Psoas muscle (tissue), 8 donors: ENCODE measurements around the gene ENTHD1. TPM values are rescaled to one million over a fixed set of nuclear protein-coding genes. Genes with fewer than 3 reads are reported as not detected.

Experiments used
- ATAC-seq, 4 donors: fragments of 200-7000 bp; cut with Tn5 transposase; one replicate each; pipeline ENCODE4 v1.9.1; 2020; ENCODE audit warnings: moderate library complexity in 3 of 4, mild to moderate bottlenecking in 2 of 4
- DNase-seq, 2 donors: peaks; one replicate each; pipeline ENCODE4 v3.0.0-alpha.2; 2020
- H3K27ac ChIP-seq: fragments of 200-600 bp; one replicate; pipeline ENCODE4 v1.8.0; 2022
- H3K27me3 ChIP-seq, 3 donors: fragments of 200-600 bp in 1 of 3; one replicate each; pipeline versions ENCODE4 v1.6.1 to v1.8.0; 2013 to 2022; ENCODE audit warnings: low read length in 2 of 3, mild to moderate bottlenecking in 2 of 3, moderate library complexity in 1 of 3; ENCODE audit not compliant: insufficient read depth in 3 of 3
- H3K36me3 ChIP-seq, 2 donors: fragments of 200-600 bp in 1 of 2; one replicate each; pipeline versions ENCODE4 v1.6.1 to v1.8.0; 2013 to 2022; ENCODE audit warnings: low read depth in 1 of 2, mild to moderate bottlenecking in 1 of 2, moderate library complexity in 1 of 2; ENCODE audit not compliant: insufficient read depth in 1 of 2
- H3K4me1 ChIP-seq: fragments of 200-600 bp; one replicate; pipeline ENCODE4 v1.8.0; 2022
- H3K4me3 ChIP-seq: fragments of 200-600 bp; one replicate; pipeline ENCODE4 v1.8.0; 2022; ENCODE audit warnings: mild to moderate bottlenecking
- H3K9me3 ChIP-seq: fragments of 200-600 bp; one replicate; pipeline ENCODE4 v1.8.0; 2022
- CTCF ChIP-seq: fragments of 200-600 bp; IDR thresholded peaks from one replicate; pipeline ENCODE4 v1.8.0; 2022; ENCODE audit warnings: antibody characterized with exemption
- WGBS, 3 donors: extraction: QIAGEN DNeasy Blood & Tissue Kit; methylation state at CpG; one replicate each; pipeline versions ENCODE4 v1.1.6 to v1.1.7; 2013; 5-methylcytosine and 5-hydroxymethylcytosine counted together
- intact Hi-C, 2 donors: fragments of 100-400 bp; cut with DNase I; formaldehyde crosslinking; loops; one replicate each; pipeline versions ENCODE4 v1.11.0 to v1.14.2; 2022
- polyA plus RNA-seq, 3 donors: library from polyadenylated mRNA; stranded (reverse); fragments of 200-250 nt; gene quantifications; one replicate each; pipeline ENCODE4 v1.2.3, GENCODE V29; 2013
- total RNA-seq, 4 donors: library from RNA; stranded (reverse); fragmentation: NEBNext Ultra II Directional in 2 of 4; extraction: Animal tissue kit (Norgen Biotek cat#: 25700) in 2 of 4; gene quantifications; one replicate each; pipeline versions ENCODE4 v1.2.1 to v1.2.4, GENCODE V29; 2021 to 2023
- donor health status: healthy with polysubstance abuse.
- donor health status: DM: no; HTN: no; CAD: no; lungs with moderate emphysema.
- donor health status: Bipolar disorder and iron deficiency.
- donor health status: healthy.
- donor health status: DM: yes; HTN: yes; CAD: no.
- donor health status: DM: no; HTN: no; CAD: no.
- donor health status: DM: no; HTN: no; CAD: no.
- donor health status: DM: yes; HTN: yes; CAD: no.

The ENTHD1 gene
- total and polyA plus RNA-seq, 7 donors: not detected

GRCh38 chr22:39913886-39914285 is 20.3 kb upstream of the ENTHD1 start:
- ATAC-seq (no peak), DNase-seq (no peak)
- Histone ChIP-seq H3K27ac (no peak overlapping the region), H3K27me3 (peaks cover 0 to 29% (median 0%) of the 10 kb centered on the region in 3 donors), H3K36me3 (no peaks in the 10 kb centered on the region), H3K4me1 (no peaks in the 10 kb centered on the region), H3K9me3 (no peaks in the 10 kb centered on the region), H3K4me3 (no peak overlapping the region)
- intact Hi-C loops: no loop called here
- TF ChIP-seq CTCF: no peak
- 59 to 71% (median 66%) methylated on average over 2 of the region's 2 CpGs for WGBS, 3 donors

- H3K27me3 ChIP-seq: peaks cover 0 to 29% (median 0%) of the 10 kb centered on the region in 3 donors
- H3K27ac ChIP-seq: no peak overlapping the region
- 89% methylated on average over 5 of the region's 5 CpGs for WGBS, 3 donors
- DNase-seq (no peak), ATAC-seq (no peak)
- no peaks in the 10 kb centered on the region for H3K9me3 ChIP-seq
- no peaks in the 10 kb centered on the region for H3K36me3 ChIP-seq
- H3K4me3 ChIP-seq: no peak overlapping the region
- no peak for TF ChIP-seq CTCF
- intact Hi-C loops: no loop called here
- H3K4me1 ChIP-seq: no peaks in the 10 kb centered on the region
Observed at GRCh38 chr22:39913321-39913720, 19.8 kb upstream of the ENTHD1 start.

GRCh38 chr22:39910876-39911613 is 17.5 kb upstream of the ENTHD1 start:
- no peak overlapping the region for H3K27ac ChIP-seq
- H3K4me1 ChIP-seq: no peaks in the 10 kb centered on the region
- intact Hi-C loops: no loop called here
- WGBS, 3 donors: 75 to 80% (median 78%) methylated on average over 9 of the region's 9 CpGs
- DNase-seq (no peak), ATAC-seq (no peak)
- no peak overlapping the region for H3K4me3 ChIP-seq
- no peaks in the 10 kb centered on the region for H3K36me3 ChIP-seq
- no peaks in the 10 kb centered on the region for H3K9me3 ChIP-seq
- TF ChIP-seq CTCF: no peak
- H3K27me3 ChIP-seq: peaks cover 2 to 37% (median 2%) of the 10 kb centered on the region in 3 donors

GRCh38 chr22:39908737-39909136 is 15.2 kb upstream of the ENTHD1 start:
- whole genome bisulfite sequencing, 3 donors: 29 to 55% (median 30%) methylated on average over 5 of the region's 5 CpGs
- intact Hi-C loops: no loop called here
- TF ChIP-seq CTCF: no peak

GRCh38 chr22:39908136-39908535 is 14.6 kb upstream of the ENTHD1 start:
- Histone ChIP-seq H3K27me3 (peaks cover 2 to 30% (median 7%) of the 10 kb centered on the region in 3 donors), H3K4me1 (no peaks in the 10 kb centered on the region), H3K9me3 (no peaks in the 10 kb centered on the region), H3K4me3 (no peak overlapping the region), H3K27ac (no peak overlapping the region), H3K36me3 (no peaks in the 10 kb centered on the region)
- no peak for TF ChIP-seq CTCF
- intact Hi-C loops: no loop called here
- no peak for ATAC-seq
- WGBS, 3 donors: 73 to 75% (median 75%) methylated on average over 2 of the region's 2 CpGs
- DNase-seq: no peak

More at GRCh38 chr22:39908737-39909136, 15.2 kb upstream of the ENTHD1 start:
- H3K36me3 ChIP-seq: no peaks in the 10 kb centered on the region
- no peaks in the 10 kb centered on the region for H3K4me1 ChIP-seq
- no peaks in the 10 kb centered on the region for H3K9me3 ChIP-seq
- peaks cover 2 to 26% (median 7%) of the 10 kb centered on the region in 3 donors for H3K27me3 ChIP-seq
- no peak overlapping the region for H3K4me3 ChIP-seq
- DNase-seq (no peak), ATAC-seq (no peak)
- H3K27ac ChIP-seq: no peak overlapping the region
